Activated CD4-positive, alpha-beta T cell treated with anti-CD3 and anti-CD28 coated beads for 36 hours (primary cell): ENCODE data around the gene UBE2D4. TPM values are rescaled to one million over a fixed set of nuclear protein-coding genes. Genes with fewer than 3 reads are reported as not detected.

Source experiments
- ATAC-seq: fragments of 200-7000 bp; cut with Tn5 transposase; one replicate; pipeline ENCODE4 v1.10.0; 2021; ENCODE audit warnings: mild to moderate bottlenecking, moderate library complexity
- CTCF ChIA-PET: fragments of 350-600 bp; sonication (Branson Sonifier 250); formaldehyde crosslinking; loops from one replicate; lab custom pipeline; 2021; ENCODE audit warnings: antibody characterized with exemption; lab: Charles Lee
- POLR2A ChIA-PET: fragments of 350-600 bp; sonication (Branson Sonifier 250); formaldehyde crosslinking; loops from one replicate; lab custom pipeline; 2021; ENCODE audit warnings: antibody characterized with exemption, inconsistent platforms; lab: Charles Lee
- DNase-seq: peaks from one replicate; pipeline ENCODE4 v3.0.0-alpha.2; 2020
- H3K27ac Mint-ChIP-seq: one replicate; pipeline ENCODE4 v1.8.0; 2021; ENCODE audit warnings: mixed read lengths
- H3K27me3 Mint-ChIP-seq: one replicate; pipeline ENCODE4 v1.8.0; 2021; ENCODE audit warnings: mixed read lengths
- H3K36me3 Mint-ChIP-seq: one replicate; pipeline ENCODE4 v1.8.0; 2021; ENCODE audit warnings: low read depth, mixed read lengths
- H3K4me1 Mint-ChIP-seq: one replicate; pipeline ENCODE4 v1.8.0; 2021; ENCODE audit warnings: mixed read lengths
- H3K4me3 Mint-ChIP-seq: one replicate; pipeline ENCODE4 v1.8.0; 2021; ENCODE audit warnings: mild to moderate bottlenecking, moderate library complexity, mixed read lengths
- H3K9me3 Mint-ChIP-seq: one replicate; pipeline ENCODE4 v1.8.0; 2021; ENCODE audit warnings: low read depth, mixed read lengths
- intact Hi-C, 2 experiments: fragments of 100-400 bp; cut with DNase I in 1 of 2; cut with micrococcal nuclease in 1 of 2; formaldehyde crosslinking; loops; one replicate each; pipeline versions ENCODE4 v1.14.2 to v1.15.1; 2022 to 2024; cut with DNase I, micrococcal nuclease
- total RNA-seq, 2 experiments: library from RNA; stranded (reverse); gene quantifications; one replicate each; pipeline ENCODE4 v1.2.3, GENCODE V29; 2021

UBE2D4 gene
- total RNA-seq, 2 experiments from 2014 or later: 10.1 to 10.7 TPM

DNA sequence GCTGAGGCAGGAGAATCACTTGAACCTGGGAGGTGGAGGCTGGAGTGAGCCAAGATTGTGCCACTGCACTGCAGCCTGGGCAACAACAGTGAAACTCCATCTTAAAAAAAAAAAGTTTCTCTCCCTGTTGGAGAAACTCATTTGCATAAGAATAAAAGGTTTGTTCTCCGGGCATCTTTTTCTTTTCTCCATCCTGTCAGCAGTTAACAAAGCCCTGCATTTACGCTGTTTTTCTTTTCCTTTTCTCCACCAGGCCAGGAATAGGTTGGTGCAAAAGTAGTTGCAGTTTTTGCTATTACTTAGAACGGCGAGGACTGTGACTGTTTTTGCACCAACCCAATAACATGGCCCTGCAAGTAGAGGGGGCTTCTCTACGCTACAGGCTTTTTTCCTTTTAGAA lies 10.3 kb upstream of the UBE2D4 start:
- DNase-seq (no peak), ATAC-seq (no peak)
- Mint-ChIP-seq H3K36me3 (peaks cover 23% of the 10 kb centered on the region), H3K4me1 (no peaks in the 10 kb centered on the region), H3K27me3 (no peaks in the 10 kb centered on the region), H3K4me3 (no peak overlapping the region), H3K9me3 (no peaks in the 10 kb centered on the region), H3K27ac (no peak overlapping the region)
- POLR2A ChIA-PET: no interaction called here
- CTCF ChIA-PET: interaction anchor here (0.9 kb wide), 1 partner anchor 11 kb away, joined by 3 read pairs; no protein-coding TSS in a partner anchor
- intact Hi-C loops: no loop called here

DNA sequence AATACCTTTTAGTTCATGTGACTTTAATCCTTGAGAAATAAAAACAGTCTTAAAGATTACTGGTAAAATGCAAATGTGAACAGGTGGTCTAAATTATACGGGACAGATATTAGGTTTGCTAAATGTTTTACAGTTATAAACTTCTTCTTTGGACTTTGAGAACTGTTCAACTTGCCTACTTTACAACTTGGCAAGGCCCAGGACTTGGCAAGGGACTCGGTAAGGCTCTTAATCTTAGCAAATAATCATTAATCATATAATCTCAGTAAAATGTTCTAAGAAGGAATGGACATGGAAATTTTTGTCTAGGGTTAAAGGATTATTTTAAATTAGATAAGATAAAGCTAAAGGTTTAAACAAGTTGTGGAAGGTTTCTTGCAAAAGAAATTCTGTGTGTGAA lies 4.8 kb upstream of the UBE2D4 start:
- POLR2A ChIA-PET: no interaction called here
- no peak for ATAC-seq
- no peaks in the 10 kb centered on the region for H3K27me3 Mint-ChIP-seq
- no peak overlapping the region for H3K4me3 Mint-ChIP-seq
- peaks cover 28% of the 10 kb centered on the region for H3K36me3 Mint-ChIP-seq
- H3K4me1 Mint-ChIP-seq: peaks cover 15% of the 10 kb centered on the region
- intact Hi-C loops: no loop called here
- H3K9me3 Mint-ChIP-seq: no peaks in the 10 kb centered on the region
- no peak overlapping the region for H3K27ac Mint-ChIP-seq
- CTCF ChIA-PET: no interaction called here
- DNase-seq: no peak

DNA sequence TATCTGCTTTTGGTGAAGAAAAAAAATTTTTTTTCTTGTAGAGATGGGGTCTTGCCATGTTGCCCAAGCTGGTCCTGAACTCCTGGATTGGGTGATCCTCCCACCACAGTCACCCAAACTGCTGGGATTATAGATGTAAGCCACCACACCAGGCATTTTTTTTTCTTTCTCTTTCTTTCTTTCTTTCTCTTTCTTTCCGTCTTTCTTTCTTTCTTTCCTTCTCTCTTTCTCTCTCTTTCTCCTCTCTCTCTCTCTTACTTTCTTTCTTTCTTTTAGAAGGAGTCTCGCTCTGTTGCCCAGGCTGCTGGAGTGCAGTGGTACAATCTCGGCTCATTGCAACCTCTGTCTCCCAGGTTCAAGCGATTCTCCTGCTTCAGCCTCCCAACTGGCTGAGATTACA lies 3.5 kb upstream of the UBE2D4 start:
- H3K27ac Mint-ChIP-seq: no peak overlapping the region
- POLR2A ChIA-PET: no interaction called here
- ATAC-seq (no peak), DNase-seq (no peak)
- H3K36me3 Mint-ChIP-seq: peaks cover 26% of the 10 kb centered on the region
- no peak overlapping the region for H3K4me3 Mint-ChIP-seq
- no peaks in the 10 kb centered on the region for H3K9me3 Mint-ChIP-seq
- intact Hi-C loops: no loop called here
- CTCF ChIA-PET: interaction anchor here (0.7 to 1.0 kb wide), 2 partner anchors 9 to 130 kb away, joined by 3 read pairs; no protein-coding TSS in a partner anchor
- no peaks in the 10 kb centered on the region for H3K27me3 Mint-ChIP-seq
- peaks cover 21% of the 10 kb centered on the region for H3K4me1 Mint-ChIP-seq

DNA sequence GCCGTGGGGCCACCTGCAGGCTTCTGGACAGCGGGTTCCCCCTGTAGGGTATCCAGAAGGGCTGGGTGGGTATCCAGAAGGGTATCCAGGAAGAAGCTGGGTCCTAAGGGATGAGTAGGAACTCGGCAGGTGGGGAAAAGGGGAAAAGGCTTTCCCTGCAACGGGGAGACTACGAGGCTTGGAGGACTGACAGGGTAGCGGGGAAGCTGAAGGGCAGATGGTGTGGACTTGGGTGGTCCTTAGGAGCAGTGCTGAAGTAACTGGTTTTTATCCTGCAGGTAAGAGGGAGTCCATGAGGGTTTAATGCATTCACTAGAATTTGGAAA lies 525 bp downstream of the UBE2D4 start:
- Mint-ChIP-seq H3K27me3 (no peaks in the 10 kb centered on the region), H3K9me3 (no peaks in the 10 kb centered on the region), H3K36me3 (peaks cover 25% of the 10 kb centered on the region), H3K4me1 (peaks cover 31% of the 10 kb centered on the region), H3K4me3 (peak overlapping the region; percentile 91), H3K27ac (peak overlapping the region; percentile 98)
- CTCF ChIA-PET: no interaction called here
- POLR2A ChIA-PET: interaction anchor here (0.6 to 1.0 kb wide), 2 partner anchors 21 to 993 kb away, joined by 3 to 4 read pairs; no protein-coding TSS in a partner anchor
- DNase-seq: no peak
- ATAC-seq: peak; percentile 8
- intact Hi-C loops: loop anchor here (1.0 to 5.0 kb wide), 7 partner anchors 20 to 1061 kb away; partner anchors contain the start of genes MRPS24 (in 2 of the 2), NUDCD3 (in 1 of the 2), POLM (in 1 of the 2) and STK17A (in 1 of the 2)

DNA sequence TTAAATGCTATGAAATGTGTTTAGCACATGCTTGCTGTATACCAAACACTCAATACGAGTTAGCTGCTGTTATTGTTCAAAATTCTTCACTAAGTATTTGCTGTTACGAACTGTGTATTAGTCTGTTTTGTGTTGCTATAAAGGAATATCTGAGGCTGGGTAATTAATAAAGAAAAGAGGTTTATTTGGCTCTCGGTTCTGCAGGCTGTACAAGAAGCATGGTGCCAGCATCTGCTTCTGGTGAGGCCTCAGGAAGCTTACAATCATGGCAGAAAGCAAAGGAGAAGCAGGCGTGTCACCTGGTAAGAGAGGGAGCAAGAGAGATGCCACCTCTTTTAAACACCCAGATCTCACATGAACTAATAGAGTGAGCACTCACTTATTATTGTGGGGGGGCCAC lies 1.6 kb downstream of the UBE2D4 start:
- no peaks in the 10 kb centered on the region for H3K9me3 Mint-ChIP-seq
- H3K36me3 Mint-ChIP-seq: peaks cover 23% of the 10 kb centered on the region
- H3K4me1 Mint-ChIP-seq: peaks cover 29% of the 10 kb centered on the region
- H3K27me3 Mint-ChIP-seq: no peaks in the 10 kb centered on the region
- ChIA-PET CTCF (no interaction called here), POLR2A (no interaction called here)
- intact Hi-C loops: loop anchor here (2.0 to 5.0 kb wide), 3 partner anchors 59 to 1059 kb away; partner anchors contain the start of genes MRPS24 (in 1 of the 2) and STK17A (in 1 of the 2)
- peak overlapping the region; percentile 76 for H3K27ac Mint-ChIP-seq
- no peak for DNase-seq
- no peak for ATAC-seq
- peak overlapping the region; percentile 91 for H3K4me3 Mint-ChIP-seq

DNA sequence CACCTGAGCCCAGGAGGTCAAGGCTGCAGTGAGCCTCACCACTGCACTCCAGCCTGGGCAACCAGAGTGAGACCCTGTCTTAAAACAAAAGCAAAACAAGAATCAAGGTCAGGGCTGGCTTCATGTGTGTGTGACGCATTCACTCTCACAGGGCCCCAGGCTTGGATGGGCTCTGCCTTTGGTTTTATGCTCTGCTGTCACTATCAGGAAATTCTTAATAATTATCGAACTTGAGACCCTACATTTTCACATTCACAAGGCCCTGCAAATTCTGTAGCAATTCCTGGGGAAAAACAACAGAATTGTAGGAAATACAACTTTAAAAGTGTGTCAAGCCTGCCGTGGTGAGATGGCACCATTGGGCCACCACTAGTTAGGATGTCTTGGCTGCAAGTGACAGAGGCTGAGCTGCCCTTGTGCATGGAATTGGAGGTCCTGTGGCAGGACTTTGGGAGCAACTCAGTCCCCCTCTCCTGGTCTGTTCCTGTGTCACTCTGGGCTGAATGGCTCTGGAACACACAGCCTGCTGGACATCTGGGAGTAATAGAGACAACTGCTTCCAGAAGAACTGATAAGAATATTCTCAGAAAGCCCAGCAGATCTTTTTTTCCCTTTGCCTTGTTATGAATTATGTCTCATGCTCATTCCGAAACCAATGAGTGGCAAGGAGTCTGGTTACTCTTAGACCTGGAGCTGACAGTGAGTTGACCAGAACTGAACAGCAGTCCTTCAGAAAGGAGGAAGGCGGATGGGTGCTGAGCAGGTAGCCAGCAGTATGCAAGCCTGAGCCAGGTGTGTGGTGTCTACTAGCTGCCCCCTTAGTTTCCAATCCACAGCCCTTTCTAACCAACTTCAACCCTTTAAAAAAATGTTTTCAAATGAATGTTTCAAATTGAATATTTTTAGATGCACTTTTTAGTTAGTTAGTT lies 3.6 kb downstream of the UBE2D4 start:
- intact Hi-C loops: loop anchor here in 1 of 2 experiments (5.0 kb wide), 2 partner anchors 347 to 1058 kb away; partner anchors contain the start of gene STK17A
- ChIA-PET POLR2A (no interaction called here), CTCF (interaction anchor here (0.8 kb wide), 1 partner anchor 25 kb away, joined by 3 read pairs; no protein-coding TSS in a partner anchor)
- H3K27me3 Mint-ChIP-seq: no peaks in the 10 kb centered on the region
- no peak overlapping the region for H3K4me3 Mint-ChIP-seq
- no peak overlapping the region for H3K27ac Mint-ChIP-seq
- H3K4me1 Mint-ChIP-seq: peaks cover 19% of the 10 kb centered on the region
- no peak for ATAC-seq
- peaks cover 18% of the 10 kb centered on the region for H3K36me3 Mint-ChIP-seq
- no peak for DNase-seq
- H3K9me3 Mint-ChIP-seq: no peaks in the 10 kb centered on the region

DNA sequence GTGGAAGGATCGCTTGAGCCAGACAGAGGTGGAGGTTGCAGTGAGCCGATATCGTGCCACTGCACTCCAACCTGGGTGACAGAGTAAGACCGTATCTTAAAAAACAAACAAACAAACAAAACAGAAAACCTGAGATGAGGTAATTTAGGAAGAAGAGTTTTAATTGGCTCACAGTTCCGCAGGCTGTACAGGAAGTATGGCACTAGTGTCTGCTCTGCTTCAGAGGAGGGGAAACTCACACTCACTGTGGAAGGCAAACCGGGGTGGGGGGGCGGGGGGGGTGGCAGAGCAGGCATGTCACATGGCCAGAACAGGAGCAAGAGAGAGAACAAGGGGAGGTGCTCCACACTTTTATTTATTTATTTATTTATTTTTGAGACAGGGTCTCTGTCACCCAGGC lies 5.1 kb downstream of the UBE2D4 start:
- ATAC-seq: peak; percentile 40

DNA sequence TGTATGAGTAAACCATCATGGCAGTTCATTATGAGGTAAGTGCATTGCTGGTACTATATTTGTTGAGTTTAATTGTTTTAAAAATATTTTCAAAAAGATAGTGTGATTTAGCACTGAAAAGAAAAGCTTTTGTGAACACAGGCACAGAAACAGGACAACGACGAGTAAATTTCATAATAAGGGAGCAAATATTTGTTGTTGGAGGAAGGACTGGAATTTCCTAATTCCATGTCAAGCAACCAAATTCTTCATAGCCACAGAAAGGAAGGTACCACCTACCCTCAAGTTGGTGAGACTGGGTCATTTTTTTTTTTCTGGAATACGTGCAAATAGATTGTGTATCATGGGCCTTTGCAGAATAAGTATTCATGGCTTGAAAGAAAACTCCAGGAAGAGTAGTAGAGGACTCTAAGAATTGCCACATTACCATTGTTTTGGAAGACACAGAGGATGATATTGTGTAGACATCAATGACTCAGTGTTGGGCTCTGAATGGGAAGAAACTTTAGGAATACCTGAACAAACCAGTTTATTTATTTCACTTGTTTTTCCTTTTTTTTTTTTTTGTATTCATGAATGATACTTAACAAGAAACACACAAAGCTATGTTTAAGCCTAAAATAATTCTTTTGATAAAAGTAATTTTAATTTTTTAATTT lies 7.8 kb downstream of the UBE2D4 start:
- CTCF ChIA-PET: interaction anchor here (0.8 kb wide), 1 partner anchor 165 kb away, joined by 4 read pairs; no protein-coding TSS in a partner anchor
- H3K27me3 Mint-ChIP-seq: no peaks in the 10 kb centered on the region

More for the DNA sequence above, 5.1 kb downstream of the UBE2D4 start:
- peak; percentile 41 for DNase-seq
- Mint-ChIP-seq H3K27me3 (no peaks in the 10 kb centered on the region), H3K27ac (peak overlapping the region; percentile 84), H3K4me3 (peak overlapping the region; percentile 33), H3K9me3 (no peaks in the 10 kb centered on the region), H3K36me3 (peaks cover 14% of the 10 kb centered on the region), H3K4me1 (peaks cover 16% of the 10 kb centered on the region)
- ChIA-PET CTCF (interaction anchor here (0.6 kb wide), 1 partner anchor 185 kb away, joined by 5 read pairs; no protein-coding TSS in a partner anchor), POLR2A (no interaction called here)
- intact Hi-C loops: no loop called here

DNA sequence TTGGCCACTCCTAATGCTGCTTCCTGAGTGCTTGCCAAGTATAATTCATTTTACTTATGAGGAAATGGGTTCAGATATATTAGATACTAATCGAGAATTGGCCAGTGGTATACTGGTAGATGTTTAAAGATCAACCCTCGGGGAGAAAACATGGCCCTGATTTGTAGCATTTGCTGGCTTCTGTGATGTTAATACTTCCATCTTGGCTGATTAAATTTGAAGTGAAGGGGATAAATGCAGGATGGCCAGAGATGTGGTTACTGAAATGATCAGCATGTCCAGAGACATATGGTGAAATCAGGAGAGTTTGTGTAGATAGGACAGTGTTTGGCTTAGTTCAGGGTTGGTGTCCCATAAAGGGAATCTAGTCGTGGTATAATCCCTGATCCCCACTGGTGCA lies 11.2 kb downstream of the UBE2D4 start:
- H3K9me3 Mint-ChIP-seq: no peaks in the 10 kb centered on the region
- no peak for DNase-seq
- H3K4me1 Mint-ChIP-seq: no peaks in the 10 kb centered on the region
- ChIA-PET CTCF (no interaction called here), POLR2A (no interaction called here)
- H3K27me3 Mint-ChIP-seq: no peaks in the 10 kb centered on the region
- H3K36me3 Mint-ChIP-seq: no peaks in the 10 kb centered on the region
- ATAC-seq: no peak
- intact Hi-C loops: no loop called here
- H3K4me3 Mint-ChIP-seq: no peak overlapping the region
- no peak overlapping the region for H3K27ac Mint-ChIP-seq

More for the DNA sequence above, 7.8 kb downstream of the UBE2D4 start:
- intact Hi-C loops: no loop called here
- Mint-ChIP-seq H3K27ac (no peak overlapping the region), H3K4me1 (peaks cover 4% of the 10 kb centered on the region), H3K9me3 (no peaks in the 10 kb centered on the region), H3K36me3 (peaks cover 5% of the 10 kb centered on the region), H3K4me3 (no peak overlapping the region)
- DNase-seq (no peak), ATAC-seq (no peak)
- POLR2A ChIA-PET: interaction anchor here (0.6 kb wide), 1 partner anchor 104 kb away, joined by 6 read pairs; no protein-coding TSS in a partner anchor

DNA sequence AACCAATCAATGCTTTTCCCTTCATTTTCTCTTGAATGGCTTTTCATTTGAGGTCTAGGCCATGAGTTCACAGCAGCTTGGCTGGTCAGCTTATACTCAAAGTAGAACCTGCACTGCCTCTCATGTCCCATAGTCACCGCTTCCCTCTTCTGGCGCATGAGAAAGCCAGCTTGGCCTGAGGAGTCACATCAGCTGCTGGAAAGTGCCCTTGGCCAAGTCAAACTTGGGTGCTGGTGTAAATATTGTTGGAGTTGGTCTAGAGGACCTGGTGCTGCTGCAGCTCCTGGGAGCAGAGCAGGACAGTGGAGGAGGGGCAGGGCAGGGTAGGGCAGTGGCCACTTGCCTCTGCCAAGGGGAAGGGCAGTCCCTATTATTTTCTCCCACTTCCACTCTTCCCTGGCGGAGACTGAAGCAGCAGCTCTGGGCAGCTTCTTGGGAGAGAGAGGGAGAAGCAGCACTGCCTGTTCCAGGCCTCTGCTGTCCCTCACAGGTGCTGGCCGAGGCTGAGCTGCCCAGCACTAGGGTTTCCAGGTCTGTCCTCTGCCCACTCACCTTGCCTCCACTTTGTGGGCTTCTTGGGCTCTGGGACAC lies 12.8 kb downstream of the UBE2D4 start:
- Mint-ChIP-seq H3K36me3 (no peaks in the 10 kb centered on the region), H3K27ac (no peak overlapping the region), H3K9me3 (no peaks in the 10 kb centered on the region), H3K27me3 (no peaks in the 10 kb centered on the region), H3K4me1 (no peaks in the 10 kb centered on the region), H3K4me3 (no peak overlapping the region)
- DNase-seq: no peak
- ATAC-seq: no peak
- ChIA-PET CTCF (interaction anchor here (1.0 kb wide), 1 partner anchor 28 kb away, joined by 3 read pairs; no protein-coding TSS in a partner anchor), POLR2A (no interaction called here)
- intact Hi-C loops: no loop called here

DNA sequence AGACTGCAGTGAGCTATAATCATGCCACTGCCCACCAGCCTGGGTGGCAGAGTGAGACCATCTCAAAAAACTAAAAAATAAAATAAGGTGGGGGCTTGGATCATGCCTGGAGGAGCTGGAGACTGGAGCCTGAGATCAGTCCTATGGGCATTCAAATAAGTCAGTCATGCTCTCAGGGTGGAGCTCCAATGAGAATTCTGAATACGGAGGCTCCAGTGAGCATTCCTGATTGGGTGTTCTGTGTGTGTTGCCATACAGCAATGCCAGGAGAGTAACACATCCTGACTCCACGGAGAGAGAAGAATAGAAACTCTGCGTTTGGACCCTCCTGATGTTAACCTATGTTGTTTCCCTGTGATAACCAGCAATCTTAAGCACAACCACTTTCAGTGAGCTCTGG lies 16.0 kb downstream of the UBE2D4 start:
- ATAC-seq: no peak
- H3K4me3 Mint-ChIP-seq: no peak overlapping the region
- peaks cover 5% of the 10 kb centered on the region for H3K36me3 Mint-ChIP-seq
- intact Hi-C loops: no loop called here
- no peak for DNase-seq
- no peak overlapping the region for H3K27ac Mint-ChIP-seq
- H3K4me1 Mint-ChIP-seq: no peaks in the 10 kb centered on the region
- ChIA-PET CTCF (no interaction called here), POLR2A (interaction anchor here (0.8 kb wide), 1 partner anchor 13 kb away, joined by 4 read pairs; no protein-coding TSS in a partner anchor)
- no peaks in the 10 kb centered on the region for H3K27me3 Mint-ChIP-seq
- H3K9me3 Mint-ChIP-seq: no peaks in the 10 kb centered on the region
